VCaP (cell line): ENCODE data around the gene LOXL1.

Source experiments
- H3K27ac ChIP-seq: fragments of 450-650 bp; 2 replicates; pipeline ENCODE4 v1.5.1; 2017
- TF ChIP-seq, protein P1 (sequence below): fragments of 450-650 bp; conservative IDR thresholded peaks from 2 replicates; pipeline ENCODE4 v1.5.1; 2017; ENCODE audit warnings: mild to moderate bottlenecking, moderate library complexity

The LOXL1 gene

DNA sequence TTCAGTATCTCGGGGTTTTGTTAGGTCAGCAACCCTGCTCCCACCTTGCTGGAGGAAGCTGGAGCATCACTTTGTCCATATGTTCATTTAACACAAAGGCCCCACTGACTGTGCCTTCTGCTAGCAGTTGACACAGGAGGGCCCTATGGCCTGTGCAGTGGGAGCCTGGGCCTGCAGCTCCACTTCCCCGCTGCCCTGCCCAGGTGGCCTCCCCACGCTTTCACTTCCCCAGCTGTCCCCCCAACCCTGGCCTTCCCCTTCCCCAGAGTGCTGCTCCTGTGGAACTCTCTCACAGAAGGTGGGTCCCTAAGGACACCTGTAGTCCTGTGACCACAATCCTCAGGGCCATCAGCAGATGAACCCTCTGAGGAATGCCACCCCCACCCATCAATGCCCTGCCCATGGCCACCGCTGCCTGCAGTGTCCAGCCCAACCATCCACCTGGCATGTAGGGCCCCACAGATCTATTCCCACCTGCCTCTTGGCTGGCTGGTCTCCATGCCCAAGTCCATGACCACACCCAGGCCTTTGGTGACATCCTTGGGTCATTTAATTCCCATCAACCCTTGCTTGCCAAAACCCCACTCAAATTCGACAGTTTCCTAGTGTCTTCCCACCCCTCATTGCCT, 39.4 kb upstream of the LOXL1 start:
- no peak overlapping the region for H3K27ac ChIP-seq

DNA sequence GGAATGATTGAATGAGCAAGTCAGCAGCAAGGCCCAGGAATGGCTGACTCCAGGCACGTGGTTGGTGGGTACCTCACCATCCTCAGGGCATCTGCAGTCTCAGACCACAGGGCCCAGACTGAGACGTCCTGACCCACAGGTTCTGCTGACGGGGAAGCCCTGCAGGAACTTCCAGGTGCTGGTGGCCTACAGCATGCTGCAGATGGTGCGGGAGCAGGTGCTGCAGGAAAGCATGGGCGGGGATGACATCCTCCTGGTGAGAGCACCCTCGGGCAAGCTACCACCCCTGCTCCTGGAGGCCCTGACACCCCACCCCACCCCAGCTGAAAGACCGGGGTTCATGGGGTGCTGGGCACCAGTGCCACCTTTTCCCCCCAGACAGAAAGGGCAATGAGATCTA, 38.8 kb upstream of the LOXL1 start:
- H3K27ac ChIP-seq = no peak overlapping the region
- TF ChIP-seq, protein P1, sequence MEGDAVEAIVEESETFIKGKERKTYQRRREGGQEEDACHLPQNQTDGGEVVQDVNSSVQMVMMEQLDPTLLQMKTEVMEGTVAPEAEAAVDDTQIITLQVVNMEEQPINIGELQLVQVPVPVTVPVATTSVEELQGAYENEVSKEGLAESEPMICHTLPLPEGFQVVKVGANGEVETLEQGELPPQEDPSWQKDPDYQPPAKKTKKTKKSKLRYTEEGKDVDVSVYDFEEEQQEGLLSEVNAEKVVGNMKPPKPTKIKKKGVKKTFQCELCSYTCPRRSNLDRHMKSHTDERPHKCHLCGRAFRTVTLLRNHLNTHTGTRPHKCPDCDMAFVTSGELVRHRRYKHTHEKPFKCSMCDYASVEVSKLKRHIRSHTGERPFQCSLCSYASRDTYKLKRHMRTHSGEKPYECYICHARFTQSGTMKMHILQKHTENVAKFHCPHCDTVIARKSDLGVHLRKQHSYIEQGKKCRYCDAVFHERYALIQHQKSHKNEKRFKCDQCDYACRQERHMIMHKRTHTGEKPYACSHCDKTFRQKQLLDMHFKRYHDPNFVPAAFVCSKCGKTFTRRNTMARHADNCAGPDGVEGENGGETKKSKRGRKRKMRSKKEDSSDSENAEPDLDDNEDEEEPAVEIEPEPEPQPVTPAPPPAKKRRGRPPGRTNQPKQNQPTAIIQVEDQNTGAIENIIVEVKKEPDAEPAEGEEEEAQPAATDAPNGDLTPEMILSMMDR = no peak

More for the DNA sequence above, 39.4 kb upstream of the LOXL1 start:
- TF ChIP-seq, protein P1 = no peak

DNA sequence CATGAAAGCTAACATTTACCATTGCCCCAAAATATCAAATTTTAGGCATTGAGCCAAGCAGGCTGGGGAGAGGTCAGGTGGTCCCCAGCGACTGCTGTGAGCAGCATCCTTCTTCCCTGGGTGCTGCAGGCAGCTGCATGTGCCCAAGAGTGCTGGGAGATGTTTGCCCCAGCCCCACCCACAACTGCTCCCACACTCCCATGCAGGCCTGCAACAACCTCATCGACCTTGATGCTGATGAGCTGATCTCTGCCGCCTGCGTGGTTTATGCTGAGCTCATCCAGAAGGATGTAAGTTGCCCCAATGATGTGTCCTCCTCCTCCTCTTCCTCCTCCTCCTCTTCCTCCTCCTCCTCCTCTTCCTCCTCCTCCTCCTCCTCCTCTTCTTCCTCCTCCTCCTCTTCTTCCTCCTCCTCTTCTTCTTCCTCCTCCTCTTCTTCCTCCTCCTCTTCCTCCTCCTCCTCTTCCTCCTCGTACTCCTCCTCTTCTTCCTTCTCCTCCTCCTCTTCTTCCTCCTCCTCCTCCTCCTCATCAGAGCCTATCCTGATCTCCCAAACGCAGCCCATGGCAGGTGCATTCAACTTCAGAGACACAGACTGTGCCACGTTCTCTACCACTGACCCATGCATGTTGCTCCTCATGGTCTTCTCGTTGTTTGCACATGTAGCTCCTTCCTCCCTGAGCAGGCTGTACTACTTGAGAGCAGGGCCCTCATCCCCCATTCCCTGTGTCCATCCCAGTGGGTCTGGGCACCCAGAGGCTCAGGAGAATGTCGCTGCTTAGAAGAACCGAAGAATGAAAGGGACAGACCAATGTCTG, 37.8 kb upstream of the LOXL1 start:
- TF ChIP-seq, protein P1 = no peak

DNA sequence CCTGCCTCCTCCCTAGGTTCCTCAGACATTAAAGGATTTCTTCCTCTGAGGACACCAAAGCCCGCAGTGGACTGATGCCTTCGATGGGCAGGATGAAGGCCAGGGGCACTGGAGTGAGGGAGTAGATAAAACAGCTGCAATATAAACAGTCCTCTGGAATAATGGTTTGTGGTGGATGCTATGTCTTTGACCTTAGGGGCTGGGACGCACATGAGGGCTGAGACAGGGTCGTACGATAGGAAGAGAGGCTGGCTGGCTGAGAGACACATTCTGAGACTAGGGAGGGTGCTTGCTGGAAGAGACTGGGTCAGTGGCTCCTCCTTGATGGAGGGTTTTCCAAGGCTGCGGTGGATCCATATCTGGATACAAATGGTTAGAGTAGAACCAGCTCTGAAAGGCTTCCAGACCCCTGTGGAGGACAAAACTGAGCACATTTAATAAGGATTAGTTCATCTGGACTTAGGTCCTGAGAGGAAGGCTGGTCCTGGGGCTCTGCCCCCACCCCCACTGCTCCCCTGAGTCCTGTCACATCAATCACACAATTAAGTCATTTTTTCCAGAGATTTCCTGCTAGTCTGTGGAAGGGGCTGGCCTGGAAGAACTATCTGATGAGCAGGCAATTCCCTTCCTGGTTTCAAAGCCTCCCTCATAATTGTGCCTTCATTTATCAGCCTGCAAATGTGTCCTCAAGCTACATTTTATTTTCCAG, 37.1 kb upstream of the LOXL1 start:
- TF ChIP-seq, protein P1 = no peak
- no peak overlapping the region for H3K27ac ChIP-seq

More for the DNA sequence above, 37.8 kb upstream of the LOXL1 start:
- H3K27ac ChIP-seq = no peak overlapping the region

DNA sequence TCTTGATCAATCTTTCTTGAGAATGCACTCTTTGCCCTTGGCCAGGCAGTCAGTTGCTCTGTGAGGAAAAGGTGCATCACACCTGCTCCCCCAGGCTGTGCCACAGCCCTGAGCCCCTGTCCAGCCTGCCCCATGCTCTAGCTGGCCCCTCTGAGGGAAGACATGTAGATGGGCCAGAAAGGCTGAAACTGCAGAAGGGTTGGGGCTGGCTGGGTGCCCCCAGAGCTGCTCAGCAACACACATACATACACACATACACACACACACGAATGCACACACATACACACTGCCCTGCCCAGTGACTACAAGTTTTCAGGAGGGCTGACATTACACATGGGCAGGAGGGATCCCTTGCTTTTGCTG, 36.5 kb upstream of the LOXL1 start:
- TF ChIP-seq, protein P1 = no peak
- H3K27ac ChIP-seq = no peak overlapping the region

DNA sequence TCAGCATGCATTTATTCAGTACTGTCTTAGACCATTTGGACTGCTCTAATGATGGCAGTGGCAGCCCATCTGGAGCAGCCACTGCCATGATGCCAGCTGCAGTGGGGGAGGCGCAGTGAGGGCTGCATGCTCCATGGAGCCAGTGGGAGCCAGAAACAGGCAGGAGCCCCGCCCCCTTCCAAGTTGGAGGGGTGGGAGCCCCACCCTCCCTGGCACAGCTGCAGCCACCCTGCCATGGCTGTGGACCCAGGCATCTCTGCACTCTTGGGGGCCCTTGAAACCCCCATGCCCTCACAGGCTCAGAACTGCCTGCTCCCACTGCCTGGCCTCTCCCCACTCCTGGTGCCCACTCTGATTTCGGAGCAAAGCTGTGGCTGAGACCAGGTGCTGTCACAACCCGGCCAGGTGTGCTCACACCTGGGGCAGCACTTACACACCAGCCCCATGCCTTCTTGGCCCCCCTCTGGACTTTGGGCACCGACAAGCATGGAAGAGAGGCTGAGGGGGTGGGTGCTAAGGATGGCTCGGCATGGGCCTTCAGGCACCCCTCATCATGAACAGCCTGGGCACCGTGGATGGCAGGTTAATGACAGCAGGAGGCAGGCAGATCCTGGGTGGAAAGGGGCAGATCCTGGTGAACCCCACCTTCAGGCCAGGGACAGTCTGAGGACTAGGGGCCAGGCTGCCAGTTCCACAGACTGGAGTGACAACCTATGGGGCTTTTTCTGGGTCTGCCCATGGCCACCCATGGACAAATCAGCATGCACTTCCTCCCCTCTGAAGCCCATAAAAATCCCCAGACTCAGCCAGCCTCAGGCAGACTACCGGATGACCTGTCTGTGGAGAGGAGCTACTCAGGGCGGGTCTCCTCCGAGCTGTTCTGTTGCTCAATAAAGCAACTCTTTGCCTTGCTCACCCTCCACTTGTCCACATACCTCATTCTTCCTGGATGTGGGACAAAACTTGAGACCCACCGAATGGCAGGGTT, 34.6 kb upstream of the LOXL1 start:
- H3K27ac ChIP-seq = no peak overlapping the region
- TF ChIP-seq, protein P1 = no peak
